OCI-LY7 (cell line): ENCODE results near the gene VRK3. TPM values are rescaled to one million over a fixed set of nuclear protein-coding genes. Genes with fewer than 3 reads are reported as not detected.

ENCODE experiments used
- BruUV-seq: library from RNA; stranded (reverse); fragments of 400-500 nt; replicated peaks from 2 replicates; lab custom pipeline; 2021; lab: Mats Ljungman, UMichigan
- CTCF ChIA-PET: fragments of 300-600 bp; sonication (Branson Sonifier 250); formaldehyde crosslinking; loops from one replicate; lab custom pipeline; 2022; ENCODE audit warnings: antibody characterized with exemption; ENCODE audit not compliant: unreplicated experiment; lab: Charles Lee
- POLR2A ChIA-PET: fragments of 300-600 bp; sonication (Branson Sonifier 250); formaldehyde crosslinking; loops from one replicate; lab custom pipeline; 2022; ENCODE audit warnings: antibody characterized with exemption; lab: Charles Lee
- DNase-seq: peaks from one replicate; pipeline ENCODE4 v3.0.0-alpha.2; 2015; ENCODE audit warnings: low spot score
- H2AFZ ChIP-seq: fragments of 200-600 bp; sonication (generic), shearing (Covaris generic); 2 replicates; pipeline ENCODE4 v1.6.1; 2014; ENCODE audit warnings: mild to moderate bottlenecking, antibody characterized with exemption, low read length, moderate library complexity
- H3K27ac ChIP-seq: fragments of 200-600 bp; sonication (generic); 2 replicates; pipeline ENCODE4 v1.5.1; 2014; ENCODE audit warnings: mixed run types, low read depth, mild to moderate bottlenecking, moderate library complexity, low read length, inconsistent platforms; ENCODE audit not compliant: poor library complexity, severe bottlenecking
- H3K36me3 ChIP-seq: fragments of 200-600 bp; sonication (generic); 2 replicates; pipeline ENCODE4 v1.6.1; 2014; ENCODE audit warnings: mild to moderate bottlenecking, antibody characterized with exemption, low read length, moderate library complexity, mixed read lengths; ENCODE audit not compliant: insufficient read depth
- H3K4me1 ChIP-seq: fragments of 200-600 bp; sonication (generic); 2 replicates; pipeline ENCODE4 v1.5.1; 2014; ENCODE audit warnings: mild to moderate bottlenecking, low read length; ENCODE audit not compliant: insufficient read depth, poor library complexity, severe bottlenecking
- H3K4me2 ChIP-seq: fragments of 200-600 bp; sonication (generic); 2 replicates; pipeline ENCODE4 v1.6.1; 2014; ENCODE audit warnings: mild to moderate bottlenecking, low read length
- H3K4me3 ChIP-seq: fragments of 200-600 bp; sonication (generic); 2 replicates; pipeline ENCODE4 v1.5.1; 2014; ENCODE audit warnings: mild to moderate bottlenecking, low read depth, low read length; ENCODE audit not compliant: poor library complexity, severe bottlenecking
- H3K79me2 ChIP-seq: fragments of 200-600 bp; sonication (generic); 2 replicates; pipeline ENCODE4 v1.6.1; 2016; ENCODE audit warnings: low read depth, mild to moderate bottlenecking, low read length, moderate library complexity, mixed read lengths; ENCODE audit not compliant: insufficient read depth
- H3K9me2 ChIP-seq: fragments of 200-600 bp; sonication (generic); 2 replicates; pipeline ENCODE4 v1.6.1; 2016; ENCODE audit warnings: mild to moderate bottlenecking, low read length, mixed read lengths; ENCODE audit not compliant: insufficient read depth
- H3K9me3 ChIP-seq: fragments of 200-600 bp; sonication (generic); 2 replicates; pipeline ENCODE4 v1.6.1; 2014; ENCODE audit warnings: mild to moderate bottlenecking, mixed run types, low read length, mixed read lengths
- H4K20me1 ChIP-seq: fragments of 200-600 bp; sonication (generic); 2 replicates; pipeline ENCODE4 v1.6.1; 2014; ENCODE audit warnings: mild to moderate bottlenecking, antibody characterized with exemption, low read length, moderate library complexity, mixed read lengths; ENCODE audit not compliant: insufficient read depth
- EZH2phosphoT487 ChIP-seq: fragments of 200-600 bp; sonication (generic); IDR thresholded peaks from 2 replicates; pipeline ENCODE4 v1.6.1; 2018; ENCODE audit warnings: low read depth, borderline replicate concordance, mild to moderate bottlenecking, mixed run types, antibody characterized with exemption, low read length, moderate library complexity, mixed read lengths
- intact Hi-C: fragments of 100-400 bp; cut with micrococcal nuclease; formaldehyde crosslinking; loops from one replicate; pipeline ENCODE4 v1.10.0; 2022; ENCODE audit not compliant: unreplicated experiment
- total RNA-seq, 2 experiments: library from RNA; depleted of rRNA in 1 of 2; stranded (reverse); fragments of >200 nt in 1 of 2; shearing (Covaris generic) in 1 of 2; gene quantifications; 2 replicates each; pipeline ENCODE4 v1.2.3, GENCODE V29; 2014 to 2022
- TF ChIP-seq, protein P1 (sequence below): fragments of 200-600 bp; sonication (generic); conservative IDR thresholded peaks from 2 replicates; pipeline ENCODE4 v1.5.1; 2014; ENCODE audit warnings: mild to moderate bottlenecking, antibody characterized with exemption, low read length, moderate library complexity, mixed read lengths

The VRK3 gene
- total RNA-seq, 2 experiments from 2014 or later: 39.9 to 47.3 TPM

GRCh38 chr19:50001775-50002174 lies 23.4 kb downstream of the VRK3 start:
- Histone ChIP-seq H2AFZ (no peak overlapping the region), H3K27ac (no peak overlapping the region), H3K36me3 (peaks cover 64% of the 10 kb centered on the region), H4K20me1 (no peaks in the 10 kb centered on the region), H3K79me2 (no peaks in the 10 kb centered on the region), H3K9me3 (no peaks in the 10 kb centered on the region), H3K4me3 (no peak overlapping the region), H3K9me2 (no peaks in the 10 kb centered on the region), H3K4me1 (no peaks in the 10 kb centered on the region), H3K4me2 (no peak overlapping the region)
- CTCF ChIA-PET: no interaction called here
- TF ChIP-seq, protein P1, sequence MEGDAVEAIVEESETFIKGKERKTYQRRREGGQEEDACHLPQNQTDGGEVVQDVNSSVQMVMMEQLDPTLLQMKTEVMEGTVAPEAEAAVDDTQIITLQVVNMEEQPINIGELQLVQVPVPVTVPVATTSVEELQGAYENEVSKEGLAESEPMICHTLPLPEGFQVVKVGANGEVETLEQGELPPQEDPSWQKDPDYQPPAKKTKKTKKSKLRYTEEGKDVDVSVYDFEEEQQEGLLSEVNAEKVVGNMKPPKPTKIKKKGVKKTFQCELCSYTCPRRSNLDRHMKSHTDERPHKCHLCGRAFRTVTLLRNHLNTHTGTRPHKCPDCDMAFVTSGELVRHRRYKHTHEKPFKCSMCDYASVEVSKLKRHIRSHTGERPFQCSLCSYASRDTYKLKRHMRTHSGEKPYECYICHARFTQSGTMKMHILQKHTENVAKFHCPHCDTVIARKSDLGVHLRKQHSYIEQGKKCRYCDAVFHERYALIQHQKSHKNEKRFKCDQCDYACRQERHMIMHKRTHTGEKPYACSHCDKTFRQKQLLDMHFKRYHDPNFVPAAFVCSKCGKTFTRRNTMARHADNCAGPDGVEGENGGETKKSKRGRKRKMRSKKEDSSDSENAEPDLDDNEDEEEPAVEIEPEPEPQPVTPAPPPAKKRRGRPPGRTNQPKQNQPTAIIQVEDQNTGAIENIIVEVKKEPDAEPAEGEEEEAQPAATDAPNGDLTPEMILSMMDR: no peak
- TF ChIP-seq EZH2phosphoT487: no peak
- POLR2A ChIA-PET: no interaction called here
- no TSS peak for BruUV-seq
- intact Hi-C loops: no loop called here
- DNase-seq: no peak

- no peak overlapping the region for H2AFZ ChIP-seq
- H3K27ac ChIP-seq: no peak overlapping the region
- peaks cover 65% of the 10 kb centered on the region for H3K36me3 ChIP-seq
- H3K4me2 ChIP-seq: no peak overlapping the region
- BruUV-seq: no TSS peak
- no peaks in the 10 kb centered on the region for H3K9me3 ChIP-seq
- ChIA-PET CTCF (no interaction called here), POLR2A (no interaction called here)
- no peaks in the 10 kb centered on the region for H3K79me2 ChIP-seq
- intact Hi-C loops: no loop called here
- no peak for TF ChIP-seq EZH2phosphoT487
- H4K20me1 ChIP-seq: no peaks in the 10 kb centered on the region
- no peaks in the 10 kb centered on the region for H3K9me2 ChIP-seq
- H3K4me3 ChIP-seq: no peak overlapping the region
- DNase-seq: no peak
- H3K4me1 ChIP-seq: no peaks in the 10 kb centered on the region
Observed at GRCh38 chr19:50000841-50001557, 24.2 kb downstream of the VRK3 start.

DNA sequence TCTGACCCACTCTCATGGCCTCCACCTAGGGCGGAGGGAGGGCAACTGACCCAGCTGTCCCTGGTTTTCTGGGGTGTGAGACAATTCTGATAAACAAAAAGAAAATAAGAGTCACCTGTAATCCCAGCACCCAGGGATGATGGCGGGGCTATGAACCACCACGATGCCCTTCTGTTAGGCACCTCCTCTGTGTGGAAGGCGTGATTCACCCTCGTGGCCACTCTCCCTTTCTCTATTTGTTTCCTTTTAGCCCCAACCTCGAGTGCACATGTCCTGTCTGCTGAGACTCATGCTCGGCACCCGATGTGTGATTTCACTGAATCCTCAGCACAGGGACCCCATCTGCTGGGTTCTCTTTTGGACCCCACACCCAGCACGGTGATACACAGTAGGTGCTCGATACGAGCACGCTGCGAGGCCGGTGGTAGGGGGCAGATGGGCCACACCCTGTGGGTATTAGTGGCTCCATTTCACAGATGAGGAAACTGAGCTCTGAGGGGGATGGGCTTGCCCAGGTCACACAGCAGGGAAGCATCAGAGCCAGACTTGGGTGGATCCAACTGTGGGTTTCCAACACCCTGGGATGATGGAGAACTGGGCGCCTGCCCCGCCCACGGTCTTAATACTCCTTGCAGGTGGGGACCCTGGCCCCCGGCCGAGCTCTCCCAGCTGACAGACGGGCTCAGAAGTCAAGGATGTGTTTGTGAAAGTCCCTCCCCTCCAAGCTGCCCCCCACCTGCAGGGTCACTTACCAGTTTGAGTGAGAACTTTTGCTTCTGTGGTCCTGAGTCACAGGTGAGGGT lies 24.9 kb downstream of the VRK3 start:
- no peak overlapping the region for H2AFZ ChIP-seq
- intact Hi-C loops: no loop called here
- ChIA-PET POLR2A (no interaction called here), CTCF (no interaction called here)
- H3K4me2 ChIP-seq: no peak overlapping the region
- peaks cover 60% of the 10 kb centered on the region; the same call in 1 of the 2 replicates for H3K36me3 ChIP-seq
- TF ChIP-seq, protein P1: no peak
- no peak for TF ChIP-seq EZH2phosphoT487
- H3K9me2 ChIP-seq: no peaks in the 10 kb centered on the region
- H3K9me3 ChIP-seq: no peaks in the 10 kb centered on the region
- BruUV-seq: no TSS peak
- no peak overlapping the region for H3K27ac ChIP-seq
- no peaks in the 10 kb centered on the region for H3K4me1 ChIP-seq
- no peak overlapping the region for H3K4me3 ChIP-seq
- no peaks in the 10 kb centered on the region for H4K20me1 ChIP-seq
- DNase-seq: no peak
- H3K79me2 ChIP-seq: no peaks in the 10 kb centered on the region
